ENCODE measurements around the gene ZFR2.
"Not testable (repeated sequence)": the region's sequence is repeated elsewhere in the genome, so short reads cannot be mapped to it uniquely, and the experiment has no call there.

Gene ZFR2

GRCh38 chr19:3868770-3869456 is at the start of gene ZFR2:
Gene ZFR2, minus strand, starts transcription at chr19:3869038. Its CDS starts 21 bp downstream, at chr19:3869017.
- DNase-seq (ENCODE audit: low spot score) (no peak), FAIRE-seq (no peak)

GRCh38 chr19:3916033-3916432 is 47.2 kb upstream of the ZFR2 start:
- FAIRE-seq (no peak), DNase-seq (ENCODE audit: low spot score) (no peak)

- DNase-seq (ENCODE audit: low spot score) (peak; percentile 47), FAIRE-seq (no peak)
Measured at GRCh38 chr19:3914199-3914598, 45.4 kb upstream of the ZFR2 start.

GRCh38 chr19:3910105-3910504 is 41.3 kb upstream of the ZFR2 start:
- FAIRE-seq = no peak
- DNase-seq (ENCODE audit: low spot score) = no peak

- no peak for DNase-seq (ENCODE audit: low spot score)
- no peak for FAIRE-seq
Measured at GRCh38 chr19:3908266-3909054, 39.6 kb upstream of the ZFR2 start.

GRCh38 chr19:3907626-3908265 is 38.9 kb upstream of the ZFR2 start:
- FAIRE-seq = no peak

GRCh38 chr19:3904233-3904632 is 35.4 kb upstream of the ZFR2 start:
- FAIRE-seq = no peak
- DNase-seq (ENCODE audit: low spot score) = no peak

More at GRCh38 chr19:3907626-3908265, 38.9 kb upstream of the ZFR2 start:
- no peak for DNase-seq (ENCODE audit: low spot score)

- no peak for FAIRE-seq
- DNase-seq (ENCODE audit: low spot score) = no peak
Measured at GRCh38 chr19:3902317-3902973, 33.6 kb upstream of the ZFR2 start.

GRCh38 chr19:3899531-3900294 is 30.9 kb upstream of the ZFR2 start:
- no peak for FAIRE-seq
- DNase-seq (ENCODE audit: low spot score) = no peak

- FAIRE-seq = no peak
- no peak for DNase-seq (ENCODE audit: low spot score)
Measured at GRCh38 chr19:3898426-3898825, 29.6 kb upstream of the ZFR2 start.

- FAIRE-seq (no peak), DNase-seq (ENCODE audit: low spot score) (no peak)
Measured at GRCh38 chr19:3897936-3898335, 29.1 kb upstream of the ZFR2 start.

- DNase-seq (ENCODE audit: low spot score) = no peak
- no peak for FAIRE-seq
Measured at GRCh38 chr19:3895788-3896187, 26.9 kb upstream of the ZFR2 start.

- not testable (repeated sequence) for DNase-seq (ENCODE audit: low spot score); FAIRE-seq
Measured at GRCh38 chr19:3894959-3895358, 26.1 kb upstream of the ZFR2 start.

GRCh38 chr19:3893509-3894179 is 24.8 kb upstream of the ZFR2 start:
- DNase-seq (ENCODE audit: low spot score) = no peak
- FAIRE-seq = no peak

GRCh38 chr19:3890591-3890990 is 21.8 kb upstream of the ZFR2 start:
- DNase-seq (ENCODE audit: low spot score) = no peak
- FAIRE-seq = no peak

GRCh38 chr19:3882041-3882384 is 13.2 kb upstream of the ZFR2 start:
- FAIRE-seq (no peak), DNase-seq (ENCODE audit: low spot score) (no peak)

GRCh38 chr19:3881272-3882040 is 12.6 kb upstream of the ZFR2 start:
- FAIRE-seq (no peak), DNase-seq (ENCODE audit: low spot score) (no peak)

GRCh38 chr19:3880471-3881271 is 11.8 kb upstream of the ZFR2 start, which contains the start of gene ATCAY:
Gene ATCAY, plus strand, starts transcription at chr19:3880685. Its CDS starts 5,083 bp downstream, at chr19:3885768.
- FAIRE-seq (no peak), DNase-seq (ENCODE audit: low spot score) (no peak)

GRCh38 chr19:3879656-3880055 is 10.8 kb upstream of the ZFR2 start:
- no peak for DNase-seq (ENCODE audit: low spot score)
- FAIRE-seq = no peak

Measured in urothelium cell line (cell line).